Psoas muscle (tissue), 8 donors: ENCODE results near the gene SLC2A13. TPM values are rescaled to one million over a fixed set of nuclear protein-coding genes. Genes with fewer than 3 reads are reported as not detected.

ENCODE experiments used
- ATAC-seq, 4 donors: fragments of 200-7000 bp; cut with Tn5 transposase; one replicate each; pipeline ENCODE4 v1.9.1; 2020; ENCODE audit warnings: moderate library complexity in 3 of 4, mild to moderate bottlenecking in 2 of 4
- DNase-seq, 2 donors: peaks; one replicate each; pipeline ENCODE4 v3.0.0-alpha.2; 2020
- H3K27ac ChIP-seq: fragments of 200-600 bp; one replicate; pipeline ENCODE4 v1.8.0; 2022
- H3K27me3 ChIP-seq, 3 donors: fragments of 200-600 bp in 1 of 3; one replicate each; pipeline versions ENCODE4 v1.6.1 to v1.8.0; 2013 to 2022; ENCODE audit warnings: low read length in 2 of 3, mild to moderate bottlenecking in 2 of 3, moderate library complexity in 1 of 3; ENCODE audit not compliant: insufficient read depth in 3 of 3
- H3K36me3 ChIP-seq, 2 donors: fragments of 200-600 bp in 1 of 2; one replicate each; pipeline versions ENCODE4 v1.6.1 to v1.8.0; 2013 to 2022; ENCODE audit warnings: low read depth in 1 of 2, mild to moderate bottlenecking in 1 of 2, moderate library complexity in 1 of 2; ENCODE audit not compliant: insufficient read depth in 1 of 2
- H3K4me1 ChIP-seq: fragments of 200-600 bp; one replicate; pipeline ENCODE4 v1.8.0; 2022
- H3K4me3 ChIP-seq: fragments of 200-600 bp; one replicate; pipeline ENCODE4 v1.8.0; 2022; ENCODE audit warnings: mild to moderate bottlenecking
- H3K9me3 ChIP-seq: fragments of 200-600 bp; one replicate; pipeline ENCODE4 v1.8.0; 2022
- CTCF ChIP-seq: fragments of 200-600 bp; IDR thresholded peaks from one replicate; pipeline ENCODE4 v1.8.0; 2022; ENCODE audit warnings: antibody characterized with exemption
- WGBS, 3 donors: extraction: QIAGEN DNeasy Blood & Tissue Kit; methylation state at CpG; one replicate each; pipeline versions ENCODE4 v1.1.6 to v1.1.7; 2013; 5-methylcytosine and 5-hydroxymethylcytosine counted together
- intact Hi-C, 2 donors: fragments of 100-400 bp; cut with DNase I; formaldehyde crosslinking; loops; one replicate each; pipeline versions ENCODE4 v1.11.0 to v1.14.2; 2022
- polyA plus RNA-seq, 3 donors: library from polyadenylated mRNA; stranded (reverse); fragments of 200-250 nt; gene quantifications; one replicate each; pipeline ENCODE4 v1.2.3, GENCODE V29; 2013
- total RNA-seq, 4 donors: library from RNA; stranded (reverse); fragmentation: NEBNext Ultra II Directional in 2 of 4; extraction: Animal tissue kit (Norgen Biotek cat#: 25700) in 2 of 4; gene quantifications; one replicate each; pipeline versions ENCODE4 v1.2.1 to v1.2.4, GENCODE V29; 2021 to 2023
- donor health status: healthy with polysubstance abuse.
- donor health status: DM: no; HTN: no; CAD: no; lungs with moderate emphysema.
- donor health status: Bipolar disorder and iron deficiency.
- donor health status: healthy.
- donor health status: DM: yes; HTN: yes; CAD: no.
- donor health status: DM: no; HTN: no; CAD: no.
- donor health status: DM: no; HTN: no; CAD: no.
- donor health status: DM: yes; HTN: yes; CAD: no.

The SLC2A13 gene
- total and polyA plus RNA-seq, 7 donors = 0.39 to 1.7 (median 0.95) TPM

GRCh38 chr12:39777465-39777864, 328.4 kb downstream of the SLC2A13 start:
- DNase-seq (peak in 1 of 2 donors; percentile 34), ATAC-seq (no peak)
- H3K4me1 ChIP-seq = no peaks in the 10 kb centered on the region
- TF ChIP-seq CTCF = no peak
- H3K27ac ChIP-seq = no peak overlapping the region
- intact Hi-C loops = no loop called here
- H3K9me3 ChIP-seq = no peaks in the 10 kb centered on the region
- H3K36me3 ChIP-seq = no peaks in the 10 kb centered on the region
- H3K4me3 ChIP-seq = no peak overlapping the region
- no peaks in the 10 kb centered on the region for H3K27me3 ChIP-seq
- WGBS, 3 donors = 83 to 87% (median 85%) methylated on average over 11 of the region's 11 CpGs

GRCh38 chr12:39773266-39773665, 332.6 kb downstream of the SLC2A13 start:
- no peaks in the 10 kb centered on the region for H3K4me1 ChIP-seq
- intact Hi-C loops = no loop called here
- no peaks in the 10 kb centered on the region for H3K27me3 ChIP-seq
- no peak for TF ChIP-seq CTCF
- no peak overlapping the region for H3K4me3 ChIP-seq
- ATAC-seq (no peak), DNase-seq (no peak)
- WGBS, 3 donors = 92 to 96% (median 95%) methylated on average over 2 of the region's 2 CpGs
- no peaks in the 10 kb centered on the region for H3K36me3 ChIP-seq
- no peak overlapping the region for H3K27ac ChIP-seq
- no peaks in the 10 kb centered on the region for H3K9me3 ChIP-seq

- H3K4me1 ChIP-seq = no peaks in the 10 kb centered on the region
- H3K36me3 ChIP-seq = no peaks in the 10 kb centered on the region
- no peaks in the 10 kb centered on the region for H3K27me3 ChIP-seq
- no peak for TF ChIP-seq CTCF
- 33 to 59% (median 37%) methylated on average over 3 of the region's 3 CpGs for WGBS, 3 donors
- ATAC-seq (no peak), DNase-seq (no peak)
- intact Hi-C loops = no loop called here
- H3K27ac ChIP-seq = no peak overlapping the region
- no peaks in the 10 kb centered on the region for H3K9me3 ChIP-seq
- H3K4me3 ChIP-seq = no peak overlapping the region
Observed at GRCh38 chr12:39772821-39773259, 333.0 kb downstream of the SLC2A13 start.

- no peak for ATAC-seq
- H3K27ac ChIP-seq = no peak overlapping the region
- DNase-seq = no peak
- intact Hi-C loops = no loop called here
- no peaks in the 10 kb centered on the region for H3K36me3 ChIP-seq
- no peak overlapping the region for H3K4me3 ChIP-seq
- TF ChIP-seq CTCF = no peak
- WGBS, 3 donors = 95 to 100% (median 100%) methylated on average over 1 of the region's 1 CpG
- H3K4me1 ChIP-seq = no peaks in the 10 kb centered on the region
- no peaks in the 10 kb centered on the region for H3K27me3 ChIP-seq
- H3K9me3 ChIP-seq = no peaks in the 10 kb centered on the region
Observed at GRCh38 chr12:39771456-39771855, 334.4 kb downstream of the SLC2A13 start.

- no peak for ATAC-seq
Observed at GRCh38 chr12:39764944-39765560, 340.8 kb downstream of the SLC2A13 start.

More at GRCh38 chr12:39764944-39765560, 340.8 kb downstream of the SLC2A13 start:
- Histone ChIP-seq H3K36me3 (no peaks in the 10 kb centered on the region), H3K27me3 (no peaks in the 10 kb centered on the region), H3K4me3 (no peak overlapping the region), H3K9me3 (no peaks in the 10 kb centered on the region), H3K4me1 (no peaks in the 10 kb centered on the region), H3K27ac (no peak overlapping the region)
- peak; percentile 72 for TF ChIP-seq CTCF
- DNase-seq = no peak
- intact Hi-C loops = loop anchor here (2.0 to 10.0 kb wide), 4 partner anchors 226 to 342 kb away; partner anchors contain the start of gene SLC2A13 (in 2 of the 2)
- 47 to 51% (median 49%) methylated on average over 3 of the region's 3 CpGs for WGBS, 3 donors
